CD14-positive monocyte (primary cell): Measurements from ENCODE around the gene PLCG1. TPM values are rescaled to one million over a fixed set of nuclear protein-coding genes. Genes with fewer than 3 reads are reported as not detected.

Source experiments
- DNase-seq, 3 donors: peaks; one replicate each; pipeline ENCODE4 v3.0.0-alpha.2; 2011 to 2022
- H2AFZ ChIP-seq: 2 replicates; pipeline ENCODE4 v1.6.0; 2012; ENCODE audit warnings: mild to moderate bottlenecking, low read depth, low read length, inconsistent platforms; ENCODE audit not compliant: insufficient read depth, poor library complexity, severe bottlenecking
- H3K27ac ChIP-seq, 2 donors: 1 replicate in 1 of 2; 2 replicates in 1 of 2; pipeline ENCODE4 v1.5.1; 2012 to 2013; ENCODE audit warnings: low read length in 2 of 2, control low read depth in 1 of 2, inconsistent platforms in 1 of 2, low read depth in 1 of 2, mild to moderate bottlenecking in 1 of 2
- H3K27me3 ChIP-seq, 2 donors: one replicate each; pipeline versions ENCODE4 v1.6.0 to v1.6.1; 2011 to 2013; ENCODE audit warnings: low read length in 2 of 2; ENCODE audit not compliant: control insufficient read depth in 2 of 2, insufficient read depth in 2 of 2
- H3K36me3 ChIP-seq, 2 donors: replicated peaks in 1 of 2; 1 replicate in 1 of 2; 2 replicates in 1 of 2; pipeline versions ENCODE4 v1.5.1 to v1.6.1; 2012 to 2013; ENCODE audit warnings: low read length in 2 of 2, control low read depth in 1 of 2, inconsistent platforms in 1 of 2, mild to moderate bottlenecking in 1 of 2; ENCODE audit not compliant: insufficient read depth in 2 of 2, control insufficient read depth in 1 of 2
- H3K4me1 ChIP-seq, 2 donors: 1 replicate in 1 of 2; 2 replicates in 1 of 2; pipeline versions ENCODE4 v1.5.1 to v1.6.1; 2012 to 2013; ENCODE audit warnings: low read length in 2 of 2, control low read depth in 1 of 2, inconsistent platforms in 1 of 2, mild to moderate bottlenecking in 1 of 2, moderate library complexity in 1 of 2; ENCODE audit not compliant: insufficient read depth in 2 of 2, control insufficient read depth in 1 of 2
- H3K4me2 ChIP-seq: replicated peaks from 2 replicates; pipeline ENCODE3; 2012; ENCODE audit warnings: low read length, moderate library complexity, mild to moderate bottlenecking; ENCODE audit not compliant: poor library complexity, severe bottlenecking; ENCODE audit errors: extremely low read depth
- H3K4me3 ChIP-seq, 3 experiments: fragments of 200-600 bp in 1 of 3; sonication (generic) in 1 of 3; replicated peaks in 1 of 3; 1 replicate in 2 of 3; 2 replicates in 1 of 3; pipeline ENCODE4 v1.5.1; 2011 to 2013; ENCODE audit warnings: low read length in 3 of 3, mild to moderate bottlenecking in 3 of 3, control low read depth in 2 of 3, low read depth in 2 of 3, inconsistent platforms in 1 of 3, moderate library complexity in 1 of 3
- H3K79me2 ChIP-seq: 2 replicates; pipeline ENCODE4 v1.6.0; 2012; ENCODE audit warnings: mild to moderate bottlenecking, control low read depth, inconsistent platforms, low read length, moderate library complexity; ENCODE audit not compliant: insufficient read depth
- H3K9ac ChIP-seq: 2 replicates; pipeline ENCODE4 v1.6.0; 2017; ENCODE audit warnings: low read length, mild to moderate bottlenecking; ENCODE audit not compliant: insufficient read depth, poor library complexity, severe bottlenecking
- H3K9me3 ChIP-seq, 2 donors: replicated peaks in 1 of 2; 1 replicate in 1 of 2; 2 replicates in 1 of 2; pipeline versions ENCODE4 v1.5.1 to v1.6.1; 2012 to 2013; ENCODE audit warnings: low read length in 2 of 2, control low read depth in 1 of 2; ENCODE audit not compliant: control insufficient read depth in 1 of 2, insufficient read depth in 1 of 2
- H4K20me1 ChIP-seq: 2 replicates; pipeline ENCODE4 v1.6.0; 2012; ENCODE audit warnings: mild to moderate bottlenecking, low read length, control low read depth, moderate library complexity; ENCODE audit not compliant: insufficient read depth
- H3K27ac Mint-ChIP-seq, 7 donors: one replicate each; pipeline ENCODE4 v1.8.0; 2020; ENCODE audit warnings: mild to moderate bottlenecking in 7 of 7, mixed read lengths in 7 of 7, moderate library complexity in 6 of 7, inconsistent platforms in 2 of 7
- H3K27me3 Mint-ChIP-seq, 3 donors: one replicate each; pipeline ENCODE4 v1.8.0; 2021 to 2022; ENCODE audit warnings: low read depth in 3 of 3, mild to moderate bottlenecking in 3 of 3, mixed read lengths in 3 of 3, moderate library complexity in 3 of 3, inconsistent platforms in 1 of 3
- H3K36me3 Mint-ChIP-seq, 2 donors: one replicate each; pipeline ENCODE4 v1.8.0; 2020; ENCODE audit warnings: mixed read lengths in 2 of 2, inconsistent platforms in 1 of 2, mild to moderate bottlenecking in 1 of 2
- H3K4me1 Mint-ChIP-seq: one replicate; pipeline ENCODE4 v1.8.0; 2020; ENCODE audit warnings: mild to moderate bottlenecking, mixed read lengths
- H3K4me3 Mint-ChIP-seq, 2 donors: one replicate each; pipeline ENCODE4 v1.8.0; 2020; ENCODE audit warnings: mild to moderate bottlenecking in 2 of 2, mixed read lengths in 2 of 2, moderate library complexity in 1 of 2
- H3K9me3 Mint-ChIP-seq, 7 donors: one replicate each; pipeline ENCODE4 v1.8.0; 2020 to 2022; ENCODE audit warnings: mixed read lengths in 7 of 7, mild to moderate bottlenecking in 6 of 7, moderate library complexity in 6 of 7, inconsistent platforms in 2 of 7
- WGBS: methylation state at CpG from one replicate; pipeline ENCODE4 v1.1.5; 2013; ENCODE audit warnings: missing lambda C conversion rate; ENCODE audit not compliant: insufficient coverage; 5-methylcytosine and 5-hydroxymethylcytosine counted together
- intact Hi-C, 2 donors: fragments of 100-400 bp; cut with micrococcal nuclease; formaldehyde crosslinking; loops; one replicate each; pipeline versions ENCODE4 v1.15.0 to v1.15.1; 2023
- polyA plus RNA-seq, 3 donors: library from polyadenylated mRNA; depleted of rRNA in 1 of 3; unstranded in 2 of 3; stranded (reverse) in 1 of 3; fragments of 300-500 nt in 2 of 3; fragments of >200 nt in 1 of 3; fragmentation: Illumina TruSeq in 2 of 3; gene quantifications; 1 replicate in 2 of 3; 2 replicates in 1 of 3; pipeline ENCODE4 v1.2.3, GENCODE V29; 2012 to 2021
- TF ChIP-seq, protein P1 (sequence below): fragments of 200-600 bp; IDR thresholded peaks from one replicate; pipeline ENCODE4 v1.8.0; 2022; ENCODE audit warnings: antibody characterized with exemption, mild to moderate bottlenecking

PLCG1 gene
- polyA plus RNA-seq, 3 donors = 0.33 to 3.8 (median 1.0) TPM

DNA sequence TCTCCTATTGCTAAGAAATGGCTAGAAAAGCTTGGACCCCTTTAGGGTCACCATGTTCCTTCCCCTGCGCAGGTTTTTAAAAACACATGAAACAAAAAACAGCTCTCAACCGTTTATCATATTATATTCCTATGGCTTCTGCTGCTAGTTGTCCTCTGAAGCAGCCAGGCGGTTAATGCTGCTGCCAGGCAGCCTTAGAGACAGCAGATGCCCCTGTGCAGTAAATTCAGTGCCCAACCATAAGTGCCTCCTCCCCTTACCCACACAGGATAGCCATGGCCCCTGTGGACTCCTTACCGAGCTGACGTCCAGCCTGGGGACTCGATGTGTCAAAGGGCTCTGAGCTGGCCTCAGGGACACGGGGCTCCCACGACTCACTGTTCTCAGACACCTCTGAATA, 64.4 kb downstream of the PLCG1 start:
- Histone ChIP-seq H3K9ac (no peak overlapping the region), H3K27me3 (no peaks in the 10 kb centered on the region), H2AFZ (no peak overlapping the region), H3K4me2 (no peak overlapping the region), H4K20me1 (no peaks in the 10 kb centered on the region), H3K4me3 (no peak overlapping the region), H3K27ac (no peak overlapping the region), H3K9me3 (peaks cover 7 to 26% of the 10 kb centered on the region in 2 donors), H3K79me2 (no peaks in the 10 kb centered on the region), H3K36me3 (peaks cover 0 to 5% of the 10 kb centered on the region in 2 donors), H3K4me1 (no peaks in the 10 kb centered on the region)
- intact Hi-C loops = no loop called here
- H3K4me3 Mint-ChIP-seq = no peak overlapping the region
- H3K4me1 Mint-ChIP-seq = peaks cover 4% of the 10 kb centered on the region
- TF ChIP-seq, protein P1, sequence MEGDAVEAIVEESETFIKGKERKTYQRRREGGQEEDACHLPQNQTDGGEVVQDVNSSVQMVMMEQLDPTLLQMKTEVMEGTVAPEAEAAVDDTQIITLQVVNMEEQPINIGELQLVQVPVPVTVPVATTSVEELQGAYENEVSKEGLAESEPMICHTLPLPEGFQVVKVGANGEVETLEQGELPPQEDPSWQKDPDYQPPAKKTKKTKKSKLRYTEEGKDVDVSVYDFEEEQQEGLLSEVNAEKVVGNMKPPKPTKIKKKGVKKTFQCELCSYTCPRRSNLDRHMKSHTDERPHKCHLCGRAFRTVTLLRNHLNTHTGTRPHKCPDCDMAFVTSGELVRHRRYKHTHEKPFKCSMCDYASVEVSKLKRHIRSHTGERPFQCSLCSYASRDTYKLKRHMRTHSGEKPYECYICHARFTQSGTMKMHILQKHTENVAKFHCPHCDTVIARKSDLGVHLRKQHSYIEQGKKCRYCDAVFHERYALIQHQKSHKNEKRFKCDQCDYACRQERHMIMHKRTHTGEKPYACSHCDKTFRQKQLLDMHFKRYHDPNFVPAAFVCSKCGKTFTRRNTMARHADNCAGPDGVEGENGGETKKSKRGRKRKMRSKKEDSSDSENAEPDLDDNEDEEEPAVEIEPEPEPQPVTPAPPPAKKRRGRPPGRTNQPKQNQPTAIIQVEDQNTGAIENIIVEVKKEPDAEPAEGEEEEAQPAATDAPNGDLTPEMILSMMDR = no peak
- H3K27me3 Mint-ChIP-seq = peaks cover 0 to 5% (median 0%) of the 10 kb centered on the region in 3 donors
- H3K36me3 Mint-ChIP-seq = peaks cover 21 to 26% of the 10 kb centered on the region in 2 donors
- DNase-seq = no peak
- 94% methylated on average over 8 of the region's 8 CpGs for WGBS
- peaks cover 11 to 39% (median 19%) of the 10 kb centered on the region in 7 donors for H3K9me3 Mint-ChIP-seq
- no peak overlapping the region for H3K27ac Mint-ChIP-seq

DNA sequence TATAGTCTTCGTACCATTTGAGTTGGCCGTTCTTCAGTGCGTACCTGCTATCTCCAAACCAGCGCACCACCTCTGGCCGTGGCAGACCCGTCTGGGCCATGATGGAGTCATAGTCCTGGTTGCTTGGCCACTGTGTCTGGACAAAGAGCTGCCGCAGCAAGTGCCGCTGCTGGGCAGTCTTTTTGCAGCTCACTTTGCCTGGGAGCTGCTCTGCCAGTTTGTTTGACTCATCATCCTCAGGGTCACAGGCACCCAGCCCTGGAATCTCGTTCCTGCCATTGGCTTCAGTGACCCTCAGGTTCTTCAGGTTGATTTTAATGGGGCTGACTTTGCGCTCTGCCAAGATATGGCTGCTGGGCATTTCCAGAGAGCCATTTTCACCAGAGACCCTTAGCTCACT, 65.1 kb downstream of the PLCG1 start:
- 94% methylated on average over 10 of the region's 10 CpGs for WGBS

More for the DNA sequence above, 65.1 kb downstream of the PLCG1 start:
- Histone ChIP-seq H3K9ac (no peak overlapping the region), H3K27ac (no peak overlapping the region), H3K4me3 (no peak overlapping the region), H3K9me3 (peaks cover 7 to 26% of the 10 kb centered on the region in 2 donors), H4K20me1 (no peaks in the 10 kb centered on the region), H3K27me3 (no peaks in the 10 kb centered on the region), H3K4me2 (no peak overlapping the region), H3K36me3 (peaks cover 0 to 5% of the 10 kb centered on the region in 2 donors), H3K79me2 (no peaks in the 10 kb centered on the region), H2AFZ (no peak overlapping the region), H3K4me1 (no peaks in the 10 kb centered on the region)
- Mint-ChIP-seq H3K27ac (no peak overlapping the region), H3K36me3 (peaks cover 21 to 26% of the 10 kb centered on the region in 2 donors), H3K4me3 (no peak overlapping the region), H3K9me3 (peaks cover 11 to 39% (median 19%) of the 10 kb centered on the region in 7 donors), H3K4me1 (peaks cover 4% of the 10 kb centered on the region), H3K27me3 (peaks cover 0 to 5% (median 0%) of the 10 kb centered on the region in 3 donors)
- no peak for DNase-seq
- TF ChIP-seq, protein P1 = no peak
- intact Hi-C loops = no loop called here
